ENCODE results near the gene TXNDC17.

TXNDC17 gene

GRCh38 chr17:6597727-6598126 is 43.1 kb upstream of the TXNDC17 start:
- DNase-seq (ENCODE audit: low read depth, low spot score): no peak
- no peaks in the 10 kb centered on the region for H3K9me3 ChIP-seq (ENCODE audit: insufficient read depth, low read length)
- H3K4me3 ChIP-seq (ENCODE audit: insufficient read length, low read depth): no peak overlapping the region
- peaks cover 37% of the 10 kb centered on the region for H3K36me3 ChIP-seq (ENCODE audit: insufficient read depth, insufficient read length, low read length)
- no peaks in the 10 kb centered on the region for H3K4me1 ChIP-seq (ENCODE audit: insufficient read depth, insufficient read length)
- no peaks in the 10 kb centered on the region for H3K27me3 ChIP-seq (ENCODE audit: insufficient read depth, insufficient read length)
- no peak for TF ChIP-seq ZNF274 (IDR thresholded peaks at IDR 0.05; ENCODE audit: low read depth, low read length)
- no peak for TF ChIP-seq SUZ12 (IDR thresholded peaks at IDR 0.05; ENCODE audit: extremely low read depth, insufficient read depth, insufficient read length)
- TF ChIP-seq YY1 (IDR thresholded peaks at IDR 0.05; ENCODE audit: insufficient read depth, insufficient read length): no peak
- no peak overlapping the region for H3K9ac ChIP-seq (ENCODE audit: insufficient read length, low read depth)

GRCh38 chr17:6599364-6599763 is 41.5 kb upstream of the TXNDC17 start:
- no peak overlapping the region for H3K4me3 ChIP-seq (ENCODE audit: insufficient read length, low read depth)
- no peak overlapping the region for H3K9ac ChIP-seq (ENCODE audit: insufficient read length, low read depth)
- no peaks in the 10 kb centered on the region for H3K27me3 ChIP-seq (ENCODE audit: insufficient read depth, insufficient read length)
- H3K9me3 ChIP-seq (ENCODE audit: insufficient read depth, low read length): no peaks in the 10 kb centered on the region
- H3K36me3 ChIP-seq (ENCODE audit: insufficient read depth, insufficient read length, low read length): peaks cover 43% of the 10 kb centered on the region
- H3K4me1 ChIP-seq (ENCODE audit: insufficient read depth, insufficient read length): no peaks in the 10 kb centered on the region
- TF ChIP-seq ZNF274 (IDR thresholded peaks at IDR 0.05; ENCODE audit: low read depth, low read length): no peak
- TF ChIP-seq YY1 (IDR thresholded peaks at IDR 0.05; ENCODE audit: insufficient read depth, insufficient read length): no peak
- TF ChIP-seq SUZ12 (IDR thresholded peaks at IDR 0.05; ENCODE audit: extremely low read depth, insufficient read depth, insufficient read length): no peak
- DNase-seq (ENCODE audit: low read depth, low spot score): no peak

- DNase-seq (ENCODE audit: low read depth, low spot score): no peak
- TF ChIP-seq ZNF274 (IDR thresholded peaks at IDR 0.05; ENCODE audit: low read depth, low read length) (no peak), SUZ12 (IDR thresholded peaks at IDR 0.05; ENCODE audit: extremely low read depth, insufficient read depth, insufficient read length) (no peak), YY1 (IDR thresholded peaks at IDR 0.05; ENCODE audit: insufficient read depth, insufficient read length) (no peak)
- peaks cover 51% of the 10 kb centered on the region for H3K36me3 ChIP-seq (ENCODE audit: insufficient read depth, insufficient read length, low read length)
Measured at GRCh38 chr17:6602141-6602540, 38.7 kb upstream of the TXNDC17 start.

DNA sequence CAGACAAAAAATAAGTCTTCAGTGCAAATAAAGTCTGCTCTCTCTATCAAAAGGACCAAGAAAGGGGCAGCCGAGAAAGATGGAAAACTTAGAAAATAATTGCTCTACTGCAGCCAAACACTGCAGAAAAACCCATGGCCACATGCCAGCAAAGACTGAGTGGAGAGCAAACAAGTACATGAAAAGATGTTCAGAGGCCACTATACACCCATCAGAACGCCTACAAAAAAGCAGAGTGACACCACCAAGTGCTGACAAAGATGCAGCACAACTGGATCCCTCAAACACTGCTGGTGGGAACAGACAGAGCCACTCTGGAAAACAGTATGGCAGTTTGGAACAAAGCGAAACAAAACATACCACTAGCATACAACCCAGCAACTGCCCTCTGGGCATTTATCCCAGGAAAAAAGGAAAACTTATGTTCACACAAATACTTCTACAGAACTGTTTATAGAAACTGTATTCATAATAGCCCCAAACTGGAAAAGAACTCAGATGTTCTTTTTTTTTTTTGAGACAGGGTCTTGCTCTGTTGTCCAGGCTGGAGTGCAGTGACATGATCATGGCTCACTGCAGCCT is 37.0 kb upstream of the TXNDC17 start:
- H3K9me3 ChIP-seq (ENCODE audit: insufficient read depth, low read length): no peaks in the 10 kb centered on the region
- DNase-seq (ENCODE audit: low read depth, low spot score): no peak
- H3K36me3 ChIP-seq (ENCODE audit: insufficient read depth, insufficient read length, low read length): peaks cover 63% of the 10 kb centered on the region
- no peaks in the 10 kb centered on the region for H3K4me1 ChIP-seq (ENCODE audit: insufficient read depth, insufficient read length)
- H3K27me3 ChIP-seq (ENCODE audit: insufficient read depth, insufficient read length): no peaks in the 10 kb centered on the region
- no peak overlapping the region for H3K4me3 ChIP-seq (ENCODE audit: insufficient read length, low read depth)
- no peak overlapping the region for H3K9ac ChIP-seq (ENCODE audit: insufficient read length, low read depth)
- no peak for TF ChIP-seq ZNF274 (IDR thresholded peaks at IDR 0.05; ENCODE audit: low read depth, low read length)
- TF ChIP-seq YY1 (IDR thresholded peaks at IDR 0.05; ENCODE audit: insufficient read depth, insufficient read length): no peak
- TF ChIP-seq SUZ12 (IDR thresholded peaks at IDR 0.05; ENCODE audit: extremely low read depth, insufficient read depth, insufficient read length): no peak

More at GRCh38 chr17:6602141-6602540, 38.7 kb upstream of the TXNDC17 start:
- H3K9me3 ChIP-seq (ENCODE audit: insufficient read depth, low read length): no peaks in the 10 kb centered on the region
- H3K4me1 ChIP-seq (ENCODE audit: insufficient read depth, insufficient read length): no peaks in the 10 kb centered on the region
- no peaks in the 10 kb centered on the region for H3K27me3 ChIP-seq (ENCODE audit: insufficient read depth, insufficient read length)
- H3K4me3 ChIP-seq (ENCODE audit: insufficient read length, low read depth): no peak overlapping the region
- H3K9ac ChIP-seq (ENCODE audit: insufficient read length, low read depth): no peak overlapping the region

GRCh38 chr17:6605142-6605541 is 35.7 kb upstream of the TXNDC17 start:
- H3K9ac ChIP-seq (ENCODE audit: insufficient read length, low read depth): no peak overlapping the region
- H3K36me3 ChIP-seq (ENCODE audit: insufficient read depth, insufficient read length, low read length): peaks cover 74% of the 10 kb centered on the region
- no peak overlapping the region for H3K4me3 ChIP-seq (ENCODE audit: insufficient read length, low read depth)
- no peak for DNase-seq (ENCODE audit: low read depth, low spot score)
- H3K9me3 ChIP-seq (ENCODE audit: insufficient read depth, low read length): no peaks in the 10 kb centered on the region
- no peaks in the 10 kb centered on the region for H3K4me1 ChIP-seq (ENCODE audit: insufficient read depth, insufficient read length)
- H3K27me3 ChIP-seq (ENCODE audit: insufficient read depth, insufficient read length): no peaks in the 10 kb centered on the region
- TF ChIP-seq YY1 (IDR thresholded peaks at IDR 0.05; ENCODE audit: insufficient read depth, insufficient read length) (no peak), SUZ12 (IDR thresholded peaks at IDR 0.05; ENCODE audit: extremely low read depth, insufficient read depth, insufficient read length) (no peak), ZNF274 (IDR thresholded peaks at IDR 0.05; ENCODE audit: low read depth, low read length) (no peak)

GRCh38 chr17:6608321-6608720 is 32.5 kb upstream of the TXNDC17 start:
- H3K27me3 ChIP-seq (ENCODE audit: insufficient read depth, insufficient read length): no peaks in the 10 kb centered on the region
- no peaks in the 10 kb centered on the region for H3K9me3 ChIP-seq (ENCODE audit: insufficient read depth, low read length)
- no peak for DNase-seq (ENCODE audit: low read depth, low spot score)
- H3K4me1 ChIP-seq (ENCODE audit: insufficient read depth, insufficient read length): no peaks in the 10 kb centered on the region
- no peak for TF ChIP-seq ZNF274 (IDR thresholded peaks at IDR 0.05; ENCODE audit: low read depth, low read length)
- no peak for TF ChIP-seq YY1 (IDR thresholded peaks at IDR 0.05; ENCODE audit: insufficient read depth, insufficient read length)
- TF ChIP-seq SUZ12 (IDR thresholded peaks at IDR 0.05; ENCODE audit: extremely low read depth, insufficient read depth, insufficient read length): no peak
- peaks cover 73% of the 10 kb centered on the region for H3K36me3 ChIP-seq (ENCODE audit: insufficient read depth, insufficient read length, low read length)
- no peak overlapping the region for H3K9ac ChIP-seq (ENCODE audit: insufficient read length, low read depth)
- no peak overlapping the region for H3K4me3 ChIP-seq (ENCODE audit: insufficient read length, low read depth)

- no peak for DNase-seq (ENCODE audit: low read depth, low spot score)
- TF ChIP-seq ZNF274 (IDR thresholded peaks at IDR 0.05; ENCODE audit: low read depth, low read length): no peak
- TF ChIP-seq YY1 (IDR thresholded peaks at IDR 0.05; ENCODE audit: insufficient read depth, insufficient read length): no peak
- TF ChIP-seq SUZ12 (IDR thresholded peaks at IDR 0.05; ENCODE audit: extremely low read depth, insufficient read depth, insufficient read length): no peak
- Histone ChIP-seq H3K36me3 (ENCODE audit: insufficient read depth, insufficient read length, low read length) (peaks cover 64% of the 10 kb centered on the region), H3K4me1 (ENCODE audit: insufficient read depth, insufficient read length) (no peaks in the 10 kb centered on the region), H3K4me3 (ENCODE audit: insufficient read length, low read depth) (no peak overlapping the region), H3K9me3 (ENCODE audit: insufficient read depth, low read length) (no peaks in the 10 kb centered on the region), H3K9ac (ENCODE audit: insufficient read length, low read depth) (no peak overlapping the region), H3K27me3 (ENCODE audit: insufficient read depth, insufficient read length) (no peaks in the 10 kb centered on the region)
Measured at GRCh38 chr17:6610011-6610410, 30.8 kb upstream of the TXNDC17 start.

All from NT2/D1 (cell line).